ENCODE measurements around the gene GHSR. TPM values are rescaled to one million over a fixed set of nuclear protein-coding genes. Genes with fewer than 3 reads are reported as not detected.

GHSR gene
- total RNA-seq, 1 experiment from 2014 or later = not detected

GRCh38 chr3:172475703-172476102, 27.4 kb upstream of the GHSR start:
- intact Hi-C loops (cut with micrococcal nuclease; ENCODE audit: unreplicated experiment) (loop anchor here (10.0 kb wide), 1 partner anchor 71 kb away; no protein-coding TSS in a partner anchor), in situ Hi-C loops (cut with HindIII; ENCODE audit: low pct_unique_long_range_greater_than_20kb, low sequenced_read_pairs) (loop anchor here (25.0 kb wide), 1 partner anchor 112 kb away; no protein-coding TSS in a partner anchor)
- BruUV-seq (replicated peaks) = no TSS peak
- Histone ChIP-seq H3K4me3 (ENCODE audit: low read depth in 2 of 2, low read length in 2 of 2) (no peak overlapping the region), H3K27ac (ENCODE audit: low read length) (no peak overlapping the region), H3K36me3 (ENCODE audit: control insufficient read depth, insufficient read depth, low read length) (no peaks in the 10 kb centered on the region), H3K27me3 (ENCODE audit: control insufficient read depth, insufficient read depth, low read length) (no peaks in the 10 kb centered on the region), H3K4me1 (ENCODE audit: control insufficient read depth, insufficient read depth, low read length) (no peaks in the 10 kb centered on the region), H3K9me3 (ENCODE audit: control insufficient read depth, insufficient read depth, low read depth, low read length) (peaks cover 5% of the 10 kb centered on the region; the same call in 1 of the 2 replicates)
- DNase-seq (ENCODE audit: low read depth, low spot score) = no peak
- no peak for TF ChIP-seq POLR2AphosphoS5 (IDR thresholded peaks at IDR 0.05; ENCODE audit: low read depth, low read length)
- TF ChIP-seq TCF7L2 (IDR thresholded peaks at IDR 0.05; ENCODE audit: low read depth, low read length) = no peak
- TF ChIP-seq REST (IDR thresholded peaks at IDR 0.05; ENCODE audit: insufficient read depth in 1 of 2, low read depth in 2 of 2, low read length in 1 of 2) = no peak
- no peak for TF ChIP-seq SIN3A (IDR thresholded peaks at IDR 0.05; ENCODE audit: borderline replicate concordance, insufficient read depth, low read depth, low read length)
- no peak for TF ChIP-seq CTCF (IDR thresholded peaks at IDR 0.05)
- ATAC-seq = no peak
- POLR2A ChIA-PET = no interaction called here
- CTCF ChIA-PET = interaction anchor here (1.8 kb wide), 1 partner anchor 14 kb away, joined by 5 read pairs; no protein-coding TSS in a partner anchor

- H3K27ac ChIP-seq (ENCODE audit: low read length) = no peak overlapping the region
- H3K27me3 ChIP-seq (ENCODE audit: control insufficient read depth, insufficient read depth, low read length) = peaks cover 3% of the 10 kb centered on the region; the same call in 1 of the 2 replicates
- no peak overlapping the region for H3K4me3 ChIP-seq (ENCODE audit: low read depth in 2 of 2, low read length in 2 of 2)
- ChIA-PET CTCF (no interaction called here), POLR2A (no interaction called here)
- in situ Hi-C loops (cut with HindIII; ENCODE audit: low pct_unique_long_range_greater_than_20kb, low sequenced_read_pairs) = no loop called here
- ATAC-seq (no peak), DNase-seq (ENCODE audit: low read depth, low spot score) (no peak)
- intact Hi-C loops (cut with micrococcal nuclease; ENCODE audit: unreplicated experiment) = loop anchor here (10.0 kb wide), 1 partner anchor 67 kb away; no protein-coding TSS in a partner anchor
- no TSS peak for BruUV-seq (replicated peaks)
- TF ChIP-seq POLR2AphosphoS5 (IDR thresholded peaks at IDR 0.05; ENCODE audit: low read depth, low read length) = no peak
- no peak for TF ChIP-seq CTCF (IDR thresholded peaks at IDR 0.05)
- no peak for TF ChIP-seq TCF7L2 (IDR thresholded peaks at IDR 0.05; ENCODE audit: low read depth, low read length)
- TF ChIP-seq REST (IDR thresholded peaks at IDR 0.05; ENCODE audit: insufficient read depth in 1 of 2, low read depth in 2 of 2, low read length in 1 of 2) = no peak
- no peak for TF ChIP-seq SIN3A (IDR thresholded peaks at IDR 0.05; ENCODE audit: borderline replicate concordance, insufficient read depth, low read depth, low read length)
- peaks cover 5% of the 10 kb centered on the region; the same call in 1 of the 2 replicates for H3K9me3 ChIP-seq (ENCODE audit: control insufficient read depth, insufficient read depth, low read depth, low read length)
- peaks cover 9% of the 10 kb centered on the region for H3K4me1 ChIP-seq (ENCODE audit: control insufficient read depth, insufficient read depth, low read length)
- no peaks in the 10 kb centered on the region for H3K36me3 ChIP-seq (ENCODE audit: control insufficient read depth, insufficient read depth, low read length)
These were observed 23.6 kb upstream of the GHSR start for GRCh38 chr3:172471903-172472302.
